Measurements from ENCODE around the gene CAMSAP2.

The CAMSAP2 gene

DNA sequence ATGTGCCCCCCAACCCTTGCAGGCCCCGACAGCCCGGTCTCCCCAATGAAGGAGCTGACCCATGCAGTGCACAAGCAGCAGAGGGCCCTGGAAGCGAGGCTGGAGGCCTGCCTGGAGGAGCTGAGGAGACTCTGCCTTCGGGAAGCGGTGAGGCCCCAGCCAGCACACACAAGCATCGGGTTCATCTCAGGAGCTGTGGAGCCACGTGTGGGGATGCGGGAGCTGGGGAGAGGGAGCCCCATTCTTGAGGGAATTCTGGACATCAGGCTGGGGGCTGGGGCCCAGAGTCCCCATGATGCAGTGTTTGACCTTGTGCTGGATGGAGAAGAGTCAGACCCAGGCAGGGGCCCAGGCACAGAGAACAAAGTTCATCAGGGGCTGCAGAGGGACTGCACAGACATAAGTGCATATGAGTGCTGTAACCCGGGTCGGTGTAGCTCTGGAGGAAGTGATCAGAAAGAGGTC is 160.8 kb downstream of the CAMSAP2 start:
- TF ChIP-seq, protein P1, sequence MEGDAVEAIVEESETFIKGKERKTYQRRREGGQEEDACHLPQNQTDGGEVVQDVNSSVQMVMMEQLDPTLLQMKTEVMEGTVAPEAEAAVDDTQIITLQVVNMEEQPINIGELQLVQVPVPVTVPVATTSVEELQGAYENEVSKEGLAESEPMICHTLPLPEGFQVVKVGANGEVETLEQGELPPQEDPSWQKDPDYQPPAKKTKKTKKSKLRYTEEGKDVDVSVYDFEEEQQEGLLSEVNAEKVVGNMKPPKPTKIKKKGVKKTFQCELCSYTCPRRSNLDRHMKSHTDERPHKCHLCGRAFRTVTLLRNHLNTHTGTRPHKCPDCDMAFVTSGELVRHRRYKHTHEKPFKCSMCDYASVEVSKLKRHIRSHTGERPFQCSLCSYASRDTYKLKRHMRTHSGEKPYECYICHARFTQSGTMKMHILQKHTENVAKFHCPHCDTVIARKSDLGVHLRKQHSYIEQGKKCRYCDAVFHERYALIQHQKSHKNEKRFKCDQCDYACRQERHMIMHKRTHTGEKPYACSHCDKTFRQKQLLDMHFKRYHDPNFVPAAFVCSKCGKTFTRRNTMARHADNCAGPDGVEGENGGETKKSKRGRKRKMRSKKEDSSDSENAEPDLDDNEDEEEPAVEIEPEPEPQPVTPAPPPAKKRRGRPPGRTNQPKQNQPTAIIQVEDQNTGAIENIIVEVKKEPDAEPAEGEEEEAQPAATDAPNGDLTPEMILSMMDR (IDR thresholded peaks at IDR 0.05; ENCODE audit: insufficient read depth, low read depth, low read length, missing control alignments), result no peak
- no peak overlapping the region for H3K4me3 ChIP-seq (ENCODE audit: low read depth, low read length)
- DNase-seq (ENCODE audit: low read depth), result no peak

DNA sequence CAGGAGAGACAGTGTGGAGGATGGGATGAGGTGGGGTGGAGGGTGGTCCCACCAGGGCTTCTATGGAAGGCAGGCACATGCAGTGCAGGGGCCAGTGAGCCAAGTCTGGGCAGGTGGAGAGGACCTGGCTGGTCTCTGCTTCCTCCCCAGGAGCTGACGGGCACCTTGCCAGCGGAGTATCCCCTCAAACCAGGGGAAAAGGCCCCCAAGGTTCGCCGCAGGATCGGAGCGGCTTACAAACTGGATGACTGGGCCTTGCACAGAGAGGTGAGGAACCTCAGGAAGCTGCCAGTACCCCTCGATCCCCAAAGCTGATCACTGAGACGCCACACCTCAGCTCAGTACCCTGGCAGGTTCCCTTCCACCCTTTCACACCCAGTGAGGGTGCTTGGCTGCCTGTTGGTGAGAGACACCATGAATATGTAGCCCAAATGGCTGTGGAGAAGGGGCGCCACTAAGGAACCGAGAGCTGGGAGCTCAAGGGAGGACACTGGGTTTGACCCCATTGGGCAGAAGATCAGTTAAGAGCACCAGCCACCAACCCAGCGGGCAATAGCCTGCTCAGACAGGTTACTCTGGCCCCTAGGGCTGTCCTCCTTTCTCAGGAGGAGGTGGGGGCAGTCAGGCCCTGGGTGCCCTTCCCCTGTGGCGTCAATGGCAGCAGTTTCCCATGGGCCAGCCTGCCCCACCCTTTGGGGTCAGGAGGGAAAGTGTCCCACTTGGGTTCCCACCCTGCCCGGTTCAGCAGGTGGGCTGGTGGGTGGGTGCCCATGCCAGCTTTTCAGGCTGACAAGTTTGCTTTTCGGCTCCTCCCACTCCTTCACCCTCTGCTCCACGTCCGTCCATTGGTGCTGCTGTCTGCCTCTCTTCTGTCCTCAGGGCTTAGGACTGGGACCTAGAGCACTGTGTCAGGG is 161.5 kb downstream of the CAMSAP2 start:
- no peak overlapping the region for H3K4me3 ChIP-seq (ENCODE audit: low read depth, low read length)
- TF ChIP-seq, protein P1 (IDR thresholded peaks at IDR 0.05; ENCODE audit: insufficient read depth, low read depth, low read length, missing control alignments), result no peak
- DNase-seq (ENCODE audit: low read depth), result no peak

DNA sequence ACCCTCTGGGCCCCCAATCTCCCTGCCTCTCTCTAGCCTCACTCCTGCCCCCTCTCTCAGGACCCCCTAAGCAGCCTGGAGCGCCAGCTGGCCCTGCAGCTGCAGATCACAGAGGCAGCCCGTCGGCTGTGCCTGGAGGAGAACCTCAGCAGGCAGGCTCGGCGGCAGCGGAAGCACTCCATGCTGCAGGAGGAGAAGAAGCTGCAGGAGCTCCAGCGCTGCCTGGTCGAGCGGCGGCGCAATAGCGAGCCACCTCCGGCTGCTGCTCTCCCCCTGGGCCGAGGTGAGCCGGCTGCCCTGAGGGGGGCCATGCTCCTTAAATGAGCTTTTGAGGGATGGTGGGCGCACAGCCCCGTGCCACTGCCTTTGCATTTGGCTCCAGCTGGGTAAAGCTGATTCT is 162.2 kb downstream of the CAMSAP2 start:
- TF ChIP-seq, protein P1 (IDR thresholded peaks at IDR 0.05; ENCODE audit: insufficient read depth, low read depth, low read length, missing control alignments), result no peak
- no peak for DNase-seq (ENCODE audit: low read depth)
- no peak overlapping the region for H3K4me3 ChIP-seq (ENCODE audit: low read depth, low read length)

DNA sequence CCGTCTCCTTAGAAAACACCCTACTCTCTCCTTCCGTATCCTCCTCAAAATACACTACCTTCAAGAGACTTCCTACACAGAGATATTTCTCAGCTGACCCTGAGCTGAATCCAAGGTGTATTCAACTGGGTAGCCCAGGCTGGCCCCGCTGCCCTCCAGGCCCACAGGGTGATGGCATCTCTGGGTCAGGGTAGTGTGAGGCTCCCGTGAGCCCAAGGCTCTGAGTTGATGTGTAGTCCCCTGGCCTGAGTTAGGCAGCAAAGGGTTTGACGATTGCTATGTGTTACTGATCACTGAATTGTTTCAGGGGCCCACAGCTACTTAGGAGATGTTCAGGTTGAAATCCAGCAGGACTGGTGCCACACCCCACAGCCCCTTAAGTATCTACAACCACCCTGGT is 162.7 kb downstream of the CAMSAP2 start:
- TF ChIP-seq, protein P1 (IDR thresholded peaks at IDR 0.05; ENCODE audit: insufficient read depth, low read depth, low read length, missing control alignments), result no peak
- no peak for DNase-seq (ENCODE audit: low read depth)
- no peak overlapping the region for H3K4me3 ChIP-seq (ENCODE audit: low read depth, low read length)

DNA sequence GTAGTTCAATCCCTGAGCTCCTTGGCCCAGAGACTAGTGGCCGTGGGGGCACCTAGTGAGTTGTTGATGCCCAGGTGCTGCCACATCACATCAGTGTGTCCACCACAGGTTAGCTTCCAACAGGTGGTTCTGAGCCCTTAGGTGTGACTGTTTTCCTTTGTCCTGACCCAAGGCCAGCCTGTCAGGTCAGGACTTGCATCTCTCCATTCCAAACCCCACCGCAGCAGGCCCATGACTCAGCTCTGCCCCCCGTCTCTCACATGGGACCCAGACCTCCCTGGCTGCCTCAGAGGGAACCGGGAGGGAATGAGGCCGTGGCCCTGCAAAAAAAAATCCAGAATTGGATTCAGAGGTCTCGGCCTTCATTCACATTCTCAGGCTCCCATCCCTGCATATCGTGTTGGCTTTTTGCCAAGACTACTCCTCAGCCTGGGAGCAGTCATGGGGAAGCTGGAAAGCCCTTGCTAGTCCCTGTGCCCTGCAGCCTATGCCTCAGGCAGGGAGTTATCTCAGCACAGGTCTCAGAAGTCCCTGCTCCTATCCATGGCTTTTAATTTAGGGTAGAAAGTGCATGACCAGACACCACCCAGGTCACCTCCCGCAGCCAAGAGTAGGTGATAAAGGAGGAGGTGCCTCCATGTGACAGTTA is 163.2 kb downstream of the CAMSAP2 start:
- TF ChIP-seq, protein P1 (IDR thresholded peaks at IDR 0.05; ENCODE audit: insufficient read depth, low read depth, low read length, missing control alignments), result no peak
- DNase-seq (ENCODE audit: low read depth), result no peak
- no peak overlapping the region for H3K4me3 ChIP-seq (ENCODE audit: low read depth, low read length)

DNA sequence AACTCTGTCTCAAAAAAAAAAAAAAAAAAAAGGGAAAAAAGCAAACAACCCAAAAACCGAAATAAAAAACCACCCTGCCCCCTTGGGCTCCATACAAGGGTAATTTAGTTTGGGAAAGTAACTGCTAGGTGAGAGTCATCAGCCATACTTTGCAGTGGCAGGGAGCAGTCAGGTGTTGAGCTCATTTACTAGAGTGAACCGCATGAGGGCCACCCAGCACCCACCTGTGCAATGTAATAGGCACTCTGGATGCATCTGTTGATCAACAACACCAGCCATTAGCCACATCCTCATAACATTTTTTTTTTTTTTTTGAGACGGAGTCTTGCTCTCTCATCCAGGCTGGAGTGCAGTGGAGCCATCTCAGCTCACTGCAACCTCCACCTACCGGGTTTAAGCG is 165.1 kb downstream of the CAMSAP2 start:
- no peak overlapping the region for H3K4me3 ChIP-seq (ENCODE audit: low read depth, low read length)
- TF ChIP-seq, protein P1 (IDR thresholded peaks at IDR 0.05; ENCODE audit: insufficient read depth, low read depth, low read length, missing control alignments), result no peak
- DNase-seq (ENCODE audit: low read depth), result no peak

All from GM12865 (cell line).